ENCODE measurements around the gene PRKAG2. TPM values are rescaled to one million over a fixed set of nuclear protein-coding genes. Genes with fewer than 3 reads are reported as not detected.

The PRKAG2 gene
- total RNA-seq, 1 experiment from 2014 or later = 22.1 TPM

- DNase-seq (ENCODE audit: extremely low read depth, low read depth) = no peak
Measured at GRCh38 chr7:151901828-151902227, 24.9 kb upstream of the PRKAG2 start.

- no peak for DNase-seq (ENCODE audit: extremely low read depth, low read depth)
Measured at GRCh38 chr7:151900986-151901621, 24.2 kb upstream of the PRKAG2 start.

- DNase-seq (ENCODE audit: extremely low read depth, low read depth) = no peak
Measured at GRCh38 chr7:151900591-151900985, 23.7 kb upstream of the PRKAG2 start.

GRCh38 chr7:151899513-151900360 lies 22.8 kb upstream of the PRKAG2 start:
- DNase-seq (ENCODE audit: extremely low read depth, low read depth) = no peak

GRCh38 chr7:151897951-151898686 lies 21.2 kb upstream of the PRKAG2 start:
- no peak for DNase-seq (ENCODE audit: extremely low read depth, low read depth)

DNA sequence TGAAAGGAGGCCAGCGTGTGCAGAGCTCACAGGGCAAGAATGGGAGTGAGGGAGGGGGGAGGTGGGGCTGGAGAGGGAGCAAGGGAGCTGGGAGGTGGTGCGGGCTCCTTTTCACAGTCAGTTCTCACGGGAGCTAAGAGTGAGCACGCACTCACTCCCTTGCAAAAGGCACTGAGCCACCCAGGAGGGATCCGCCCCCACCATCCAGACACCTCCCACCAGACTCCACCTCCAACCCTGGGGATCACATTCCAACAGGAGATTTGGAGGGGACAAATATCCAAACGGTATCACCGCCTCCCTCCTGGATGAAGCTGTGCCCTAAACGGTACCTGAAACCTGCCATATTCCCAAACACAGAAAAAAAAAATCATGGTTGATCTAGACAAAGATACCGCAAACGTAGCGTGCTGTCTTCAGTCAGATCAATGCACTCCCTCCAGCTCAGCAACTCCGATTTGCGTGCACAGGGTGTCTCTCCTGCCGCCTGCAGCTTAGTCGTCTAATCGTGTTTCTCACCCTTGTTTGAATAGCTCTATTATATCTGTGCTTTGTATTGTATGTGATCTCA lies 20.3 kb upstream of the PRKAG2 start:
- DNase-seq (ENCODE audit: extremely low read depth, low read depth) = no peak

GRCh38 chr7:151896486-151896885 lies 19.6 kb upstream of the PRKAG2 start:
- no peak for DNase-seq (ENCODE audit: extremely low read depth, low read depth)

DNA sequence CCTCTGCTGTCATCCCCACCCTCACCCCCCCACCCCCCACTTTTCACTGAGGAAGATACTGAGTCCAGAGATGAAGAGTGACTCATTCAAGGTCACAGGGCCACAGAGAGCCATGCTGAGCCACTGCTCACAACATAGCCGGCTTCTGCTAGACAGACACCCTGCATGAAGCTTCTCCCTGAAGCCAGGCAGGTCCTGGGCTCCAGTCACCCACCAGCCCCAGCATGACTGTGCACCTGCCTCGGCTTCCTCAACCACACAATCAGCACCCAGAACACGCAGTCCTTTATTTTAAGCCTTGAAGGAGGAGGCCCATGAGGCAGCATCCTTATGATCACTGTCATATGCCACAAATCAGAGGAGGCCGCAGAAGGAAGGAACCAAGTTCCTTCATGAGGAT lies 19.2 kb upstream of the PRKAG2 start:
- DNase-seq (ENCODE audit: extremely low read depth, low read depth) = no peak

DNA sequence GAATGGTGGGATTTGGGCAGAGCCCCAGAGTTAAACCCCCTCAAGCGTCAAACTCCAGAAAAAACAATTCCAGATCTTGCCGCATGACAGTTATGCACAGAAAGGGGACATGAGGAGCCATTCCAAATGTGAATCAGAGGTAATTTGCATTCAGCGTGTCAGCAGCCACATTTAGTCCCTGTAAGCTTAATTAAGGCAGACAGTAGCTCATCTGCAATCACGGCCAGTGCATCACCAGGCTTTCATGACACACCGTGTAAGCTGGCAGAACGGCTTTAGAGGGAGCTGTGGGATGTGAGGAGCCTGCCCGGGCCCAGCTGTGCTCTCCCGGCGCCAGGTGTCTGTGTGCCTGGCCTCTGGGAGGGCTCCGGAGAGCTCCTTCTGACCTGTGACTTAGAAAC lies 18.7 kb upstream of the PRKAG2 start:
- no peak for DNase-seq (ENCODE audit: extremely low read depth, low read depth)

DNA sequence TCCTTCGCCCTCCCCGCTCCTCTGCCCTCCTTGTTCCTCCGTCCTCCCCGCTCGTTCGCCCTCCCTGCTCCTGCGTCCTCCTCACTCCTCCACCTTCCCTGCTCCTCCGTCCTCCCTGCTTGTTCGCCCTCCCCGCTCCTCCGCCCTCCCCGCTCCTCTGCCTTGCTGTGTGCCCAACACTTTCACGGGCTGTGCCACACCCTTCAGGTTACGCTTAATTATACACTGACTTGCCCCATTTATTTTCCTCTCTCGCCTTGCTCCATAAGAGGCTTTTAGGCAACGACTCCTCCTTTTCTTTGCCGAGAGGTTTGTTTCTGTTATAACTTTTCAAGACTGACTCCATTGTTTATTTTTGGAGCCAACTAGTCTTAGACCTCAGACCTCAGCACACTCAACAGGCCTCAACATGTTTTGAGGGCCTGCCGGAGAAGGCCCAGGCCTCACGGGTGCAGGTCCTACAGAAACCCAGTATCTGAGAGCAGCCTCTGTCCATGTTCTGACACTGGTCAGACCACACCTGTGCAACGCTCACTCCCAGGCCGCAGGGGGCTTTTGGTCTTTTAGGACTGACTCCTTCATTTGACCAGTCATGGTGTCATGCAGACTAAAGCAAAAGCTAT lies 18.2 kb upstream of the PRKAG2 start:
- no peak for DNase-seq (ENCODE audit: extremely low read depth, low read depth)

- no peak for DNase-seq (ENCODE audit: extremely low read depth, low read depth)
Measured at GRCh38 chr7:151894111-151895007, 17.4 kb upstream of the PRKAG2 start.

GRCh38 chr7:151893405-151893923 lies 16.5 kb upstream of the PRKAG2 start:
- DNase-seq (ENCODE audit: extremely low read depth, low read depth) = no peak

- DNase-seq (ENCODE audit: extremely low read depth, low read depth) = no peak
Measured at GRCh38 chr7:151891753-151892152, 14.8 kb upstream of the PRKAG2 start.

GRCh38 chr7:151891182-151891581 lies 14.3 kb upstream of the PRKAG2 start:
- DNase-seq (ENCODE audit: extremely low read depth, low read depth) = no peak

DNA sequence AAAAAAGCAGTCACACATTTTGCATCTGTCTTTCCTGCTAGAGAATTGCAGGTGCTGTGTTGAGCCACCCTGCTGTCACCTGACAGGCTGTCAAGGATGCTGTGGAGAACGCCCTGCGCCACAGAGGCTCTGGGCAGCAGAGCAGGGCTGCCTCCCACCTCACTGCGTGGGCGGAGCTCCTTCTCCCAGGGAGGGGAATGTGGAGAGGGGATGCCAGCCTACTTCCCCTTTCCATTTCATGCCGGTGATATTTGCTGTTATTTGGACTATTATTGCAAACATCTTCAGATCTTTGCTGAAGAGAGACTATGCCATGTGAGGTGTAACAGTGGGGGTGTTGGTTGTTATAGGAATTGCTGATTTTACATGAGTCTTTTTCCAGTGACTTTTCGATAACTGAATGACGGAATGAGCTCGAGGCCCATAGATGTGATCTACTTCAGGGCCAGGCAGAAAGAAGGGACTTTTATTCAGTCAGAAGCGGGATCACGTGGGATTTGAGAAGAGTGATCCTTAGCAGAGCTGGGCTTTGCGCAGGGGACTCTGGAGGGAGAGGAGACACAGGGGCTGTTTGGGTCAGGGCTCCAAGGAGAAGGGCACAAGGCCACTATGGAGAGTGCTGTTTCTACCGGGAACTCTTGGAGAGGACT lies 13.6 kb upstream of the PRKAG2 start:
- no peak for DNase-seq (ENCODE audit: extremely low read depth, low read depth)

GRCh38 chr7:151889406-151890354 lies 12.8 kb upstream of the PRKAG2 start:
- DNase-seq (ENCODE audit: extremely low read depth, low read depth) = no peak

DNA sequence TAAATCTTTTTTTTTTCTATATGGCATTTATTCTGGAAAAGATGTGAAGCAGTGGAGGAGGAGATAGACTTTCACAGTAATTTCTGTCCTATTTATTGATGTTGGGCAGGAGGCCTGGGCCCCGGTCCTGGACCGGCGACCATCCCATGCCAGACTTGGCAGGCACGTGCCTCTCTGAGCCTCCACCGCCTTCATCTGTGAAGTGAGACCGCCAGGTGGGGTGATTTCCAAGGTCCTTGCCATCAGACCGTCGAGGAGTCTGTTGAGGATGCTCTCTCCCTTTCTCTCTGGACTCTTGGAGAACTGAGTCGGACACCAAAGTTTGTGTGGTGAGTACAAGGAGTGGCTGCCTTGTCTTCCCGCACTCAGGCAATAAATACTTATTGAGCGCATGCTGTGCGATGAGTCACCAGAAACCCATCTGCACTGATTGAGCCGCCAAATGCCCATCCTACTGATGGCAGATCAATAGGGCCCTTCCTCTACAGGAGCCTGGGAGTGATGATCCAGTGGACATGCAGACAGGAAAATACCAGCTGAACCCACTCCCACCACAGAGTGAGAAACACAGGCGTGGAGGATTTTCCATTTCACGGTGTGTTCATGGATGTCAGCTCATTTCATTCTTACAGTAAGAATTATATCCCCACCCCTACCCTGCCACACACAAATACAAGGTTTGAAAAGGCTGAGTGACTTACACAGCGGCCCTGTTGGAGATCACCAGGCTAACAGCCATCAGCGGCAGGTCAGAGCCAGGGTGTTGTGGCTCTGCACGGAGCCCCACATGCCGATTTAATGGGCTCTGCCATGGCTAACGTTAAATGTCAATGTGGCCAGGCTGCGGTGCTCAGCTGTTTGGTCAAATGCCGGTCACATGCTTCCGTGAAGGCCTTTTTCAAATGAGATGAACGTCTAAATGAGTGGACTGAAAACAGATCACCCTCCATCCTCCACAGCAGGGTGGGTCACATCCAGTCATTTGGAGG lies 11.5 kb upstream of the PRKAG2 start:
- no peak for DNase-seq (ENCODE audit: extremely low read depth, low read depth)
